Natural killer cell (primary cell): Measurements from ENCODE around the gene SAMD14. TPM values are rescaled to one million over a fixed set of nuclear protein-coding genes. Genes with fewer than 3 reads are reported as not detected.

Experiments used
- ATAC-seq, 3 donors: fragments of 150-1000 bp in 2 of 3; fragments of 200-7000 bp in 1 of 3; cut with Tn5 transposase; 1 replicate in 1 of 3; 2 replicates in 2 of 3; pipeline ENCODE4 v1.10.0; 2021; ENCODE audit warnings: mild to moderate bottlenecking in 2 of 3, moderate library complexity in 2 of 3
- DNase-seq, 2 donors: peaks; one replicate each; pipeline versions ENCODE4 v3.0.0 to v3.0.0-alpha.2; 2013 to 2021; ENCODE audit warnings: mixed read lengths in 1 of 2
- H3K27ac ChIP-seq: one replicate; pipeline ENCODE4 v1.5.1; 2013; ENCODE audit warnings: mild to moderate bottlenecking, low read length
- H3K27me3 ChIP-seq: one replicate; pipeline ENCODE4 v1.6.1; 2013; ENCODE audit warnings: low read length; ENCODE audit not compliant: control insufficient read depth, insufficient read depth
- H3K36me3 ChIP-seq: one replicate; pipeline ENCODE4 v1.6.1; 2013; ENCODE audit warnings: low read length; ENCODE audit not compliant: control insufficient read depth, insufficient read depth
- H3K4me1 ChIP-seq: one replicate; pipeline ENCODE4 v1.6.1; 2013; ENCODE audit warnings: low read length; ENCODE audit not compliant: control insufficient read depth, insufficient read depth
- H3K4me3 ChIP-seq: one replicate; pipeline ENCODE4 v1.5.1; 2013; ENCODE audit warnings: low read length
- H3K9me3 ChIP-seq: one replicate; pipeline ENCODE4 v1.6.1; 2013; ENCODE audit warnings: low read length; ENCODE audit not compliant: control insufficient read depth, insufficient read depth
- H3K27ac Mint-ChIP-seq, 2 donors: one replicate each; pipeline ENCODE4 v1.8.0; 2022; ENCODE audit warnings: mild to moderate bottlenecking in 2 of 2, mixed read lengths in 2 of 2, moderate library complexity in 1 of 2
- H3K27me3 Mint-ChIP-seq, 2 donors: one replicate each; pipeline ENCODE4 v1.8.0; 2022; ENCODE audit warnings: low read depth in 2 of 2, mixed read lengths in 2 of 2
- H3K36me3 Mint-ChIP-seq: one replicate; pipeline ENCODE4 v1.8.0; 2022; ENCODE audit warnings: mixed read lengths
- H3K4me1 Mint-ChIP-seq, 2 donors: one replicate each; pipeline ENCODE4 v1.8.0; 2022; ENCODE audit warnings: mixed read lengths in 2 of 2
- H3K4me3 Mint-ChIP-seq: one replicate; pipeline ENCODE4 v1.8.0; 2022; ENCODE audit warnings: mild to moderate bottlenecking, moderate library complexity, mixed read lengths
- H3K9me3 Mint-ChIP-seq, 2 donors: one replicate each; pipeline ENCODE4 v1.8.0; 2022; ENCODE audit warnings: mixed read lengths in 2 of 2
- CTCF ChIP-seq: fragments of 200-600 bp; IDR thresholded peaks from one replicate; pipeline ENCODE4 v1.8.0; 2022; ENCODE audit warnings: antibody characterized with exemption
- WGBS: methylation state at CpG from one replicate; pipeline ENCODE4 v1.1.7; 2013; ENCODE audit warnings: missing lambda C conversion rate; ENCODE audit not compliant: insufficient coverage; 5-methylcytosine and 5-hydroxymethylcytosine counted together
- intact Hi-C: fragments of 100-400 bp; cut with micrococcal nuclease; formaldehyde crosslinking; loops from one replicate; pipeline ENCODE4 v1.14.2; 2022
- total RNA-seq, 4 donors: library from RNA; stranded (reverse); fragments of 120-200 nt in 1 of 4; gene quantifications; one replicate each; pipeline versions ENCODE4 v1.2.3 to v1.2.4, GENCODE V29; 2013 to 2022

Gene SAMD14
- total RNA-seq, 3 donors from 2014 or later (not counting 1 experiment from before 2014, with no cell fraction given), result 1.1 to 2.1 (median 1.5) TPM

- 91% methylated on average over 5 of the region's 7 CpGs for WGBS
- no peaks in the 10 kb centered on the region for H3K9me3 ChIP-seq
- peaks cover 6 to 13% of the 10 kb centered on the region in 2 donors for H3K27me3 Mint-ChIP-seq
- peaks cover 12% of the 10 kb centered on the region for H3K27me3 ChIP-seq
- peaks cover 39% of the 10 kb centered on the region for H3K36me3 ChIP-seq
- ATAC-seq, result no peak
- no peak overlapping the region for H3K27ac ChIP-seq
- no peak for TF ChIP-seq CTCF
- no peak overlapping the region for H3K4me3 Mint-ChIP-seq
- no peaks in the 10 kb centered on the region for H3K9me3 Mint-ChIP-seq
- H3K4me3 ChIP-seq, result no peak overlapping the region
- intact Hi-C loops, result loop anchor here (5.0 kb wide), 1 partner anchor 34 kb away; the partner anchor contains the start of gene SGCA
- no peaks in the 10 kb centered on the region for H3K36me3 Mint-ChIP-seq
- DNase-seq, result no peak
- H3K4me1 Mint-ChIP-seq, result peaks cover 13 to 53% of the 10 kb centered on the region in 2 donors
- peak overlapping the region in 1 of 2 donors; percentile 37 for H3K27ac Mint-ChIP-seq
- H3K4me1 ChIP-seq, result peaks cover 28% of the 10 kb centered on the region
Measured at GRCh38 chr17:50133028-50133768, 3.2 kb upstream of the SAMD14 start.

GRCh38 chr17:50132104-50132794 is 2.3 kb upstream of the SAMD14 start:
- Mint-ChIP-seq H3K4me3 (peak overlapping the region; percentile 59), H3K36me3 (no peaks in the 10 kb centered on the region), H3K27ac (peak overlapping the region; percentile 70 to 75), H3K27me3 (peaks cover 6 to 13% of the 10 kb centered on the region in 2 donors), H3K9me3 (no peaks in the 10 kb centered on the region), H3K4me1 (peaks cover 21 to 50% of the 10 kb centered on the region in 2 donors)
- Histone ChIP-seq H3K27ac (no peak overlapping the region), H3K4me1 (peaks cover 37% of the 10 kb centered on the region), H3K9me3 (no peaks in the 10 kb centered on the region), H3K4me3 (no peak overlapping the region), H3K36me3 (peaks cover 30% of the 10 kb centered on the region), H3K27me3 (peaks cover 12% of the 10 kb centered on the region)
- DNase-seq (no peak), ATAC-seq (no peak)
- TF ChIP-seq CTCF, result no peak
- WGBS, result 71% methylated on average over 4 of the region's 6 CpGs
- intact Hi-C loops, result loop anchor here (5.0 kb wide), 1 partner anchor 35 kb away; the partner anchor contains the start of gene SGCA

- Histone ChIP-seq H3K4me1 (peaks cover 40% of the 10 kb centered on the region), H3K27me3 (peaks cover 12% of the 10 kb centered on the region), H3K27ac (no peak overlapping the region), H3K9me3 (no peaks in the 10 kb centered on the region), H3K4me3 (peak overlapping the region; percentile 36), H3K36me3 (peaks cover 15% of the 10 kb centered on the region)
- peaks cover 6 to 13% of the 10 kb centered on the region in 2 donors for H3K27me3 Mint-ChIP-seq
- TF ChIP-seq CTCF, result no peak
- DNase-seq, result peak in 1 of 2 donors; percentile 56
- peak overlapping the region; percentile 71 for H3K4me3 Mint-ChIP-seq
- peaks cover 21 to 41% of the 10 kb centered on the region in 2 donors for H3K4me1 Mint-ChIP-seq
- H3K27ac Mint-ChIP-seq, result peak overlapping the region; percentile 70 to 75
- WGBS, result 60% methylated on average over 16 of the region's 19 CpGs
- peak in 1 of 3 donors; percentile 6 for ATAC-seq
- intact Hi-C loops, result loop anchor here (5.0 kb wide), 1 partner anchor 37 kb away; the partner anchor contains the start of gene SGCA
- no peaks in the 10 kb centered on the region for H3K9me3 Mint-ChIP-seq
- no peaks in the 10 kb centered on the region for H3K36me3 Mint-ChIP-seq
Measured at GRCh38 chr17:50130559-50131305, 772 bp upstream of the SAMD14 start.
